ENCODE results near the gene SEPTIN8.

SEPTIN8 gene

DNA sequence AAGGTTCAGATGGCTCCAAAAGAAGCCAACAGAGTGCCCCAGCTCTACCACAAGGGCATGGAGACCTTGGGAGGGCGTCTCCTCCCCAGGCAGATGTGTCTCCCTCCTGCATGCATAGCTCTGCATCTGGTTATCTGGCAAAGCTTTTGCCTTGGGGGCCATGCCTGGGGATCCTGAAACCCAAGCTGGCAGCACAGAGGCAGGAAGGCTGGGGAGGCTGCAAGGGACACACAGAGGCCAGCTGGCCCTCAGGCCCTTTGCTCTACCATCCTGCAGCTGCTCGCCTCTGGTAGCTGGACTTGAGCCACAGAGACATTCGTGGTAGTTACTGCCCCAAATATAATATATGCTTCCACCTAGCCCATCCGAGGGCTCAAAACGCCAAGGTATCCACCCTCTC lies 3.9 kb downstream of the SEPTIN8 start:
- TF ChIP-seq CTCF (IDR thresholded peaks at IDR 0.05) (no peak), ZFX (IDR thresholded peaks at IDR 0.05; ENCODE audit: borderline replicate concordance) (no peak)

GRCh38 chr5:132772291-132773070 lies 4.6 kb downstream of the SEPTIN8 start:
- TF ChIP-seq ZFX (IDR thresholded peaks at IDR 0.05; ENCODE audit: borderline replicate concordance) (no peak), CTCF (IDR thresholded peaks at IDR 0.05) (no peak)

More for the DNA sequence above, 3.9 kb downstream of the SEPTIN8 start:
- H3K27ac ChIP-seq: no peak overlapping the region

DNA sequence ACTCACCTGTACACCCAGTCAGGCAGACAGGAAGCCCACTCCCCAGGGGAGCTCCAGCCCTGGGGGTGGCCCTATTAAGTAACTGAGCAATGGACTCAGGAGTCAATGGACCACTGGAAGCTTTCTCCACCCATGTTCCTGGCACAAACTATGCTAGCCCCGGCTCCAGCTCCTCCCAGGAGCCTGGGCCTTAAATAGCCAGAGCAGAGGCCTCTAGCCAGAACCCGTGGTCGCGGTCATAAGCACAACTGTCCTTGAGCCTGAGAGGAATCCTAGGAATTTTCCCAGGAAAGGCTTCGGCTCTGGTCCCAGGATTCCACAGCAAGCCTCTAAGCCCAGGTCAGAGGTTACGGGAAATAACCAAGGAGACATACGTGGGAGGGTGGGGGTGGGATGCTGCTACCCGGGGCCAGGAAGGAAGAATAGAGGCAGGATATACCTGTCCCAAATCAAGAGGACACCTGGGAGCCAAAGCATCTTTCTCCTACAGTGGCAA lies 5.5 kb downstream of the SEPTIN8 start:
- H3K27ac ChIP-seq: no peak overlapping the region
- no peak for TF ChIP-seq ZFX (IDR thresholded peaks at IDR 0.05; ENCODE audit: borderline replicate concordance)
- TF ChIP-seq CTCF (IDR thresholded peaks at IDR 0.05): no peak

More at GRCh38 chr5:132772291-132773070, 4.6 kb downstream of the SEPTIN8 start:
- no peak overlapping the region for H3K27ac ChIP-seq

DNA sequence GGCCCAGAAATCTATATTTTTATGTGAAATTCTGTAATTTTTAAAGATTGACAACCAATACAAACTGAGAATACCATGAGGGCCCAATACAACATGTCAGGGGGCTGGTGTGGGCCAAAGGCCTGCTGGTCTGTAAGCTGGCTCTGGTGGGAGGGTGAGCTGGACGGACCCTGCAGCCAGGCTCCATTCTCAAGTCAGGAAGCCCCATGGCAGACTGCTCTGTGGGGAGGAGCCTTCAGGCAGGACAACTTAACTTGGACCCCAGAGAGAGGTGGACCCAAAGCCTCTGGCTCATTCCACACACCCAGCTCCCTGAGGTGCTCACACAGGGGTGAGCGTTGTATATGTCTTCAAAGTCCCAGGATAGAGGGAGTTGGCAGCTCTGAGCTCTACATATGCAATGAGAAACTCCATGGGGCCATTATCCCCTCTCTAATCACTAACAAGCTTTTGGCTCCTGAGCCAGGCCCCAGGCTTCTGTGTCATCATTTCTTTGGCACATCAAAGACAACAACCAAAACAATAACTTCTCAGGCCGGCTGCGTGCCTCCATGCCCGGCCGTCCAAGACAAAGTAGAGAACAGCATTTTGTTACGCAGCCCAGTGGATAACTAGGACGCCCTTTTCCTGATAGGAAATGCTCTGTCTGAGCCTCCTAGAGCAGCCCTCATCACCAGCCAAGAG lies 6.4 kb downstream of the SEPTIN8 start:
- TF ChIP-seq ZFX (IDR thresholded peaks at IDR 0.05; ENCODE audit: borderline replicate concordance) (no peak), CTCF (IDR thresholded peaks at IDR 0.05) (no peak)
- no peak overlapping the region for H3K27ac ChIP-seq

- no peak overlapping the region for H3K27ac ChIP-seq
- TF ChIP-seq CTCF (IDR thresholded peaks at IDR 0.05) (no peak), ZFX (IDR thresholded peaks at IDR 0.05; ENCODE audit: borderline replicate concordance) (no peak)
Measured at GRCh38 chr5:132768485-132768868, 8.6 kb downstream of the SEPTIN8 start.

- TF ChIP-seq ZFX (IDR thresholded peaks at IDR 0.05; ENCODE audit: borderline replicate concordance): no peak
- no peak for TF ChIP-seq CTCF (IDR thresholded peaks at IDR 0.05)
- H3K27ac ChIP-seq: no peak overlapping the region
Measured at GRCh38 chr5:132767150-132767549, 9.9 kb downstream of the SEPTIN8 start.

- H3K27ac ChIP-seq: no peak overlapping the region
- TF ChIP-seq ZFX (IDR thresholded peaks at IDR 0.05; ENCODE audit: borderline replicate concordance) (no peak), CTCF (IDR thresholded peaks at IDR 0.05) (no peak)
Measured at GRCh38 chr5:132766806-132767055, 10.3 kb downstream of the SEPTIN8 start.

Measured in 22Rv1 (cell line).